Liver (tissue), 9 donors: ENCODE results near the gene RAD51B. TPM values are rescaled to one million over a fixed set of nuclear protein-coding genes. Genes with fewer than 3 reads are reported as not detected.

ENCODE experiments used
- DNase-seq: peaks from one replicate; pipeline ENCODE4 v3.0.0-alpha.2; 2017; ENCODE audit warnings: low spot score
- H3K27ac ChIP-seq, 2 donors: one replicate each; pipeline ENCODE4 v1.7.0; 2013; ENCODE audit warnings: inconsistent platforms in 2 of 2, low read length in 2 of 2, control low read depth in 1 of 2, low read depth in 1 of 2, mild to moderate bottlenecking in 1 of 2
- H3K27me3 ChIP-seq, 4 donors: one replicate each; pipeline versions ENCODE4 v1.6.1 to v1.7.0; 2013; ENCODE audit warnings: low read length in 3 of 4, inconsistent platforms in 1 of 4, mild to moderate bottlenecking in 1 of 4, moderate library complexity in 1 of 4; ENCODE audit not compliant: control insufficient read depth in 4 of 4, insufficient read depth in 4 of 4
- H3K36me3 ChIP-seq, 4 donors: one replicate each; pipeline versions ENCODE4 v1.6.1 to v1.7.0; 2013; ENCODE audit warnings: low read length in 3 of 4, mild to moderate bottlenecking in 3 of 4, low read depth in 1 of 4, moderate library complexity in 1 of 4; ENCODE audit not compliant: control insufficient read depth in 4 of 4, insufficient read depth in 3 of 4
- H3K4me1 ChIP-seq, 4 donors: one replicate each; pipeline versions ENCODE4 v1.6.1 to v1.7.0; 2013; ENCODE audit warnings: low read length in 3 of 4, mild to moderate bottlenecking in 3 of 4, moderate library complexity in 1 of 4; ENCODE audit not compliant: control insufficient read depth in 4 of 4, insufficient read depth in 4 of 4
- H3K4me3 ChIP-seq, 3 donors: one replicate each; pipeline versions ENCODE4 v1.6.1 to v1.7.0; 2013; ENCODE audit warnings: low read length in 3 of 3, control low read depth in 1 of 3, low read depth in 1 of 3, mild to moderate bottlenecking in 1 of 3
- H3K9ac ChIP-seq, 2 donors: one replicate each; pipeline ENCODE4 v1.7.0; 2013; ENCODE audit warnings: low read length in 2 of 2, mild to moderate bottlenecking in 2 of 2, moderate library complexity in 2 of 2, control low read depth in 1 of 2, low read depth in 1 of 2
- H3K9me3 ChIP-seq, 4 donors: one replicate each; pipeline versions ENCODE4 v1.6.1 to v1.7.0; 2013; ENCODE audit warnings: low read length in 3 of 4; ENCODE audit not compliant: control insufficient read depth in 4 of 4
- FOXA1 ChIP-seq: IDR thresholded peaks from 2 replicates; pipeline ENCODE4 v1.6.1; 2016; ENCODE audit warnings: antibody characterized with exemption
- FOXA2 ChIP-seq: IDR thresholded peaks from 2 replicates; pipeline ENCODE4 v1.6.1; 2016; ENCODE audit warnings: antibody characterized with exemption
- GABPA ChIP-seq, 2 donors: IDR thresholded peaks in 1 of 2; conservative IDR thresholded peaks in 1 of 2; 2 replicates each; pipeline ENCODE4 v1.6.1; 2016; ENCODE audit warnings: antibody characterized with exemption in 2 of 2, mild to moderate bottlenecking in 1 of 2, moderate library complexity in 1 of 2
- JUND ChIP-seq, 2 donors: IDR thresholded peaks; 2 replicates each; pipeline ENCODE4 v1.6.1; 2016; ENCODE audit warnings: antibody characterized with exemption in 2 of 2
- NR2F2 ChIP-seq: IDR thresholded peaks from 2 replicates; pipeline ENCODE4 v1.6.1; 2016; ENCODE audit warnings: antibody characterized with exemption
- RAD21 ChIP-seq, 2 donors: IDR thresholded peaks; 2 replicates each; pipeline ENCODE4 v1.6.1; 2016; ENCODE audit warnings: antibody characterized with exemption in 2 of 2, mild to moderate bottlenecking in 2 of 2
- RXRA ChIP-seq, 2 donors: IDR thresholded peaks; 2 replicates each; pipeline ENCODE4 v1.6.1; 2017 to 2018; ENCODE audit warnings: antibody characterized with exemption in 2 of 2, mild to moderate bottlenecking in 1 of 2
- WGBS: extraction: QIAGEN DNeasy Blood & Tissue Kit; methylation state at CpG from one replicate; pipeline ENCODE4 v1.1.7; 2013; 5-methylcytosine and 5-hydroxymethylcytosine counted together
- polyA plus RNA-seq, 2 donors: library from polyadenylated mRNA; stranded (reverse) in 1 of 2; unstranded in 1 of 2; fragments of 200-250 nt in 1 of 2; fragments of >200 nt in 1 of 2; fragmentation: Nextera tagmentation in 1 of 2; extraction: Ambion mirVana in 1 of 2; gene quantifications; one replicate each; pipeline versions ENCODE4 v1.2.1 to v1.2.3, GENCODE V29; 2013 to 2015
- total RNA-seq, 2 donors: library from RNA; depleted of rRNA; stranded (reverse); fragments of >200 nt; gene quantifications; one replicate each; pipeline ENCODE4 v1.2.3, GENCODE V29; 2014
- TF ChIP-seq, protein P1 (sequence below): IDR thresholded peaks from 2 replicates; pipeline ENCODE4 v1.6.1; 2016; ENCODE audit warnings: antibody characterized with exemption
- TF ChIP-seq, protein P2 (sequence below): IDR thresholded peaks from 2 replicates; pipeline ENCODE4 v1.6.1; 2016; ENCODE audit warnings: antibody characterized with exemption
- TF ChIP-seq, protein P3 (sequence below): IDR thresholded peaks from 2 replicates; pipeline ENCODE4 v1.6.1; 2016; ENCODE audit warnings: antibody characterized with exemption, mild to moderate bottlenecking
- TF ChIP-seq, protein P4 (sequence below): fragments of 150-350 bp; IDR thresholded peaks from 2 replicates; pipeline ENCODE4 v1.5.1; 2017; ENCODE audit warnings: improper control_type of control experiment, low read depth, low read length; ENCODE audit not compliant: missing input control
- donor health status: healthy.
- donor health status: healthy.
- donor health status: healthy.
- donor health status: healthy.
- donor health status: healthy.

RAD51B gene
- total and polyA plus RNA-seq, 4 donors: 0.81 to 12.9 (median 2.4) TPM

DNA sequence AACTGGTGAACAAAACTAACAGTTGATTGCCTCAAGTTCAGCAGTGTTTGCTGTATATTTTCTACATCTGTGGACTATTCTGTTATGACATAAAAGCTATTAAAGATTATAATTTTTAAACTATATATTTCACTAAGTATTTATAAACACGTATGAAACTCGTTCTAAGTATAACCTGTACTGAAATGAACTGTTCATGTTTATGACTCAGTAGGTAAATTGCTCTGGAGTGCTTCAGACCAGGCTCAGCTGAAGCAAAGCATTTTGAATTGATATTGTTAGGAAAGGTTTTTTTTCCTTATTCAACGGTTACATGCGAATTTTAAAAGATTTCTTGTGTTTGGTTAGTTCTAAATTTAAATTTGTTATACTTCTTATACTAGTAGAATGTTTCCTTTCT, 151.3 kb downstream of the RAD51B start:
- H3K27me3 ChIP-seq: no peaks in the 10 kb centered on the region
- TF ChIP-seq RXRA (IDR thresholded peaks at IDR 0.05) (no peak), RAD21 (IDR thresholded peaks at IDR 0.05) (no peak), JUND (IDR thresholded peaks at IDR 0.05) (no peak), FOXA1 (no peak)
- TF ChIP-seq, protein P1, sequence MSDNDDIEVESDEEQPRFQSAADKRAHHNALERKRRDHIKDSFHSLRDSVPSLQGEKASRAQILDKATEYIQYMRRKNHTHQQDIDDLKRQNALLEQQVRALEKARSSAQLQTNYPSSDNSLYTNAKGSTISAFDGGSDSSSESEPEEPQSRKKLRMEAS: no peak
- TF ChIP-seq, protein P2, sequence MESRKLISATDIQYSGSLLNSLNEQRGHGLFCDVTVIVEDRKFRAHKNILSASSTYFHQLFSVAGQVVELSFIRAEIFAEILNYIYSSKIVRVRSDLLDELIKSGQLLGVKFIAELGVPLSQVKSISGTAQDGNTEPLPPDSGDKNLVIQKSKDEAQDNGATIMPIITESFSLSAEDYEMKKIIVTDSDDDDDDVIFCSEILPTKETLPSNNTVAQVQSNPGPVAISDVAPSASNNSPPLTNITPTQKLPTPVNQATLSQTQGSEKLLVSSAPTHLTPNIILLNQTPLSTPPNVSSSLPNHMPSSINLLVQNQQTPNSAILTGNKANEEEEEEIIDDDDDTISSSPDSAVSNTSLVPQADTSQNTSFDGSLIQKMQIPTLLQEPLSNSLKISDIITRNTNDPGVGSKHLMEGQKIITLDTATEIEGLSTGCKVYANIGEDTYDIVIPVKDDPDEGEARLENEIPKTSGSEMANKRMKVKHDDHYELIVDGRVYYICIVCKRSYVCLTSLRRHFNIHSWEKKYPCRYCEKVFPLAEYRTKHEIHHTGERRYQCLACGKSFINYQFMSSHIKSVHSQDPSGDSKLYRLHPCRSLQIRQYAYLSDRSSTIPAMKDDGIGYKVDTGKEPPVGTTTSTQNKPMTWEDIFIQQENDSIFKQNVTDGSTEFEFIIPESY: no peak
- TF ChIP-seq, protein P3, sequence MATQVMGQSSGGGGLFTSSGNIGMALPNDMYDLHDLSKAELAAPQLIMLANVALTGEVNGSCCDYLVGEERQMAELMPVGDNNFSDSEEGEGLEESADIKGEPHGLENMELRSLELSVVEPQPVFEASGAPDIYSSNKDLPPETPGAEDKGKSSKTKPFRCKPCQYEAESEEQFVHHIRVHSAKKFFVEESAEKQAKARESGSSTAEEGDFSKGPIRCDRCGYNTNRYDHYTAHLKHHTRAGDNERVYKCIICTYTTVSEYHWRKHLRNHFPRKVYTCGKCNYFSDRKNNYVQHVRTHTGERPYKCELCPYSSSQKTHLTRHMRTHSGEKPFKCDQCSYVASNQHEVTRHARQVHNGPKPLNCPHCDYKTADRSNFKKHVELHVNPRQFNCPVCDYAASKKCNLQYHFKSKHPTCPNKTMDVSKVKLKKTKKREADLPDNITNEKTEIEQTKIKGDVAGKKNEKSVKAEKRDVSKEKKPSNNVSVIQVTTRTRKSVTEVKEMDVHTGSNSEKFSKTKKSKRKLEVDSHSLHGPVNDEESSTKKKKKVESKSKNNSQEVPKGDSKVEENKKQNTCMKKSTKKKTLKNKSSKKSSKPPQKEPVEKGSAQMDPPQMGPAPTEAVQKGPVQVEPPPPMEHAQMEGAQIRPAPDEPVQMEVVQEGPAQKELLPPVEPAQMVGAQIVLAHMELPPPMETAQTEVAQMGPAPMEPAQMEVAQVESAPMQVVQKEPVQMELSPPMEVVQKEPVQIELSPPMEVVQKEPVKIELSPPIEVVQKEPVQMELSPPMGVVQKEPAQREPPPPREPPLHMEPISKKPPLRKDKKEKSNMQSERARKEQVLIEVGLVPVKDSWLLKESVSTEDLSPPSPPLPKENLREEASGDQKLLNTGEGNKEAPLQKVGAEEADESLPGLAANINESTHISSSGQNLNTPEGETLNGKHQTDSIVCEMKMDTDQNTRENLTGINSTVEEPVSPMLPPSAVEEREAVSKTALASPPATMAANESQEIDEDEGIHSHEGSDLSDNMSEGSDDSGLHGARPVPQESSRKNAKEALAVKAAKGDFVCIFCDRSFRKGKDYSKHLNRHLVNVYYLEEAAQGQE: no peak
- TF ChIP-seq, protein P4, sequence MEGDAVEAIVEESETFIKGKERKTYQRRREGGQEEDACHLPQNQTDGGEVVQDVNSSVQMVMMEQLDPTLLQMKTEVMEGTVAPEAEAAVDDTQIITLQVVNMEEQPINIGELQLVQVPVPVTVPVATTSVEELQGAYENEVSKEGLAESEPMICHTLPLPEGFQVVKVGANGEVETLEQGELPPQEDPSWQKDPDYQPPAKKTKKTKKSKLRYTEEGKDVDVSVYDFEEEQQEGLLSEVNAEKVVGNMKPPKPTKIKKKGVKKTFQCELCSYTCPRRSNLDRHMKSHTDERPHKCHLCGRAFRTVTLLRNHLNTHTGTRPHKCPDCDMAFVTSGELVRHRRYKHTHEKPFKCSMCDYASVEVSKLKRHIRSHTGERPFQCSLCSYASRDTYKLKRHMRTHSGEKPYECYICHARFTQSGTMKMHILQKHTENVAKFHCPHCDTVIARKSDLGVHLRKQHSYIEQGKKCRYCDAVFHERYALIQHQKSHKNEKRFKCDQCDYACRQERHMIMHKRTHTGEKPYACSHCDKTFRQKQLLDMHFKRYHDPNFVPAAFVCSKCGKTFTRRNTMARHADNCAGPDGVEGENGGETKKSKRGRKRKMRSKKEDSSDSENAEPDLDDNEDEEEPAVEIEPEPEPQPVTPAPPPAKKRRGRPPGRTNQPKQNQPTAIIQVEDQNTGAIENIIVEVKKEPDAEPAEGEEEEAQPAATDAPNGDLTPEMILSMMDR: no peak
- 86% methylated on average over 4 of the region's 4 CpGs for WGBS
- no peak overlapping the region for H3K27ac ChIP-seq
- H3K4me1 ChIP-seq: no peaks in the 10 kb centered on the region
- no peaks in the 10 kb centered on the region for H3K36me3 ChIP-seq
- H3K9me3 ChIP-seq: no peaks in the 10 kb centered on the region
- no peak overlapping the region for H3K4me3 ChIP-seq
- no peak overlapping the region for H3K9ac ChIP-seq
- DNase-seq: no peak

DNA sequence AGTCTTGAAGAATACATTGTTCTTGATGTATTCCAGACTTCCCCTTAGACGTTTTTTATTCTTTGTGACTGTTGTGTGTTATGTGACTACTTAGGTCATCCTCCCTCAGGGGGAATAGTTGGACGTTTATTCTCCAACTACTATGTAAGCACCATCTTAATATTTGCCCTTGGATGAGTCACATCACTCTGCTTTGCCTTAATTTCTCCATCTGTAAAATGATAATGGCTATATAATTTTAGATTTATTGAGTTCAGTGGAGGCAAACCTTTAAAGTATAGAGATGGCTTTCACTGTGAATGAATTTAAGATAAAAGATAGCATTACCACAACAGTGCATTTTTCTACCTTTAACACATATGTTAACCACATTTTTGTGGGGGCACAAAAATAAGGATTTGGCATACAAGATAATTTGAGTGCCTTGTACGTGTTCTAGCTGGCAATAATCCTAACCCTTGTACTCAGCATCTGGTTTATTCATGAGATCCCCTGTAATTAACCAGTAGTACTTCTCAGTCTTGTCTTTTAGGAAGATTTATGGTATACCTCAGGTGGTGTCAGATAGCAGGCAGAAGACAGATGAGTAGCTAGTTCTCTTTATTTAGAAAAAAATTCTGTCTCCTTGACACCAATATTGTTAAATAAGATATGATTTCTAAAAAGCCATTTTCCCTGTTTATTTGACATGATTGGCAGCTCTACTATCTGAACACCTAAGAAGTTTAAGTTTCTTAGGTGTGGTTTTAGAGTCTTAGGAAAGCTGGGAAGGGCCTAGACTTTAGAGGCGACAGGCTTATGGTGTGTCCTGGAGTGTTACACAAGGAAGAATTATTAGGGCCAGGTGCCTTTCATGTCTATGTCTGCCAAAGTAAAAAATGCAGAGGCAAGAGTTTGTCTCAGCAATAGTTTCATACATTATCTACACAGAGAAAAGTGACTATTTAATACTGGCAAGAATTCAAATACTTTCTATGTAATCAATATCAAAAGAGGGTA, 152.3 kb downstream of the RAD51B start:
- WGBS: 81% methylated on average over 4 of the region's 4 CpGs
- no peak overlapping the region for H3K4me3 ChIP-seq
- H3K9ac ChIP-seq: no peak overlapping the region
- H3K27ac ChIP-seq: no peak overlapping the region
- no peaks in the 10 kb centered on the region for H3K9me3 ChIP-seq
- no peak for DNase-seq
- no peaks in the 10 kb centered on the region for H3K4me1 ChIP-seq
- H3K36me3 ChIP-seq: no peaks in the 10 kb centered on the region
- no peaks in the 10 kb centered on the region for H3K27me3 ChIP-seq
- TF ChIP-seq, protein P1: no peak
- TF ChIP-seq, protein P3: no peak
- TF ChIP-seq NR2F2: no peak
- TF ChIP-seq, protein P4: no peak
- TF ChIP-seq RAD21 (IDR thresholded peaks at IDR 0.05): no peak
- TF ChIP-seq FOXA2: no peak
- TF ChIP-seq, protein P2: no peak
- no peak for TF ChIP-seq GABPA (IDR thresholded peaks at IDR 0.05 in 1 of 2, conservative IDR thresholded peaks at IDR 0.05 in 1 of 2)
